Astrocyte of the spinal cord (primary cell): Measurements from ENCODE around the gene PTPRN2.

Source experiments
- DNase-seq: peaks from one replicate; pipeline ENCODE4 v3.0.0; 2011; ENCODE audit warnings: low read depth, low spot score
- H3K4me3 ChIP-seq: 2 replicates; pipeline ENCODE4 v1.5.1; 2011; ENCODE audit warnings: low read depth, mild to moderate bottlenecking, low read length, moderate library complexity
- CTCF ChIP-seq: IDR thresholded peaks from 2 replicates; pipeline ENCODE4 v1.5.1; 2012; ENCODE audit warnings: low read depth, mild to moderate bottlenecking, low read length, inconsistent platforms
- in situ Hi-C: cut with HindIII; loops from 2 replicates; pipeline ENCODE4 v1.10.0; 2017; ENCODE audit warnings: low sequenced_read_pairs

PTPRN2 gene

GRCh38 chr7:158097453-158098124 is 490.0 kb downstream of the PTPRN2 start:
- in situ Hi-C loops, result no loop called here
- TF ChIP-seq CTCF, result no peak
- DNase-seq, result no peak
- no peak overlapping the region for H3K4me3 ChIP-seq

- no peak for DNase-seq
- H3K4me3 ChIP-seq, result no peak overlapping the region
- in situ Hi-C loops, result no loop called here
- TF ChIP-seq CTCF, result no peak
Observed at GRCh38 chr7:158097106-158097452, 490.5 kb downstream of the PTPRN2 start.

- DNase-seq, result no peak
- no peak overlapping the region for H3K4me3 ChIP-seq
- in situ Hi-C loops, result no loop called here
- TF ChIP-seq CTCF, result no peak
Observed at GRCh38 chr7:158096582-158096981, 491.0 kb downstream of the PTPRN2 start.

- H3K4me3 ChIP-seq, result no peak overlapping the region
- TF ChIP-seq CTCF, result no peak
- in situ Hi-C loops, result no loop called here
- DNase-seq, result no peak
Observed at GRCh38 chr7:158094671-158095226, 492.9 kb downstream of the PTPRN2 start.

GRCh38 chr7:158094046-158094445 is 493.6 kb downstream of the PTPRN2 start:
- no peak for DNase-seq
- H3K4me3 ChIP-seq, result no peak overlapping the region
- TF ChIP-seq CTCF, result no peak
- in situ Hi-C loops, result no loop called here

- DNase-seq, result no peak
- H3K4me3 ChIP-seq, result no peak overlapping the region
- in situ Hi-C loops, result no loop called here
- no peak for TF ChIP-seq CTCF
Observed at GRCh38 chr7:158093156-158093796, 494.3 kb downstream of the PTPRN2 start.
